T-helper 2 cell treated with Interferon-gamma antibody and Interleukin-4, amounts not matched to agents 5 μg/mL and 100 μg/mL, for 36 hours (primary cell): Measurements from ENCODE around the gene S100A3.

Experiments
- DNase-seq: peaks from one replicate; pipeline ENCODE4 v3.0.0; 2021; ENCODE audit warnings: low spot score
- H3K27ac Mint-ChIP-seq: one replicate; pipeline ENCODE4 v1.8.0; 2021; ENCODE audit warnings: mild to moderate bottlenecking, mixed read lengths
- H3K27me3 Mint-ChIP-seq: one replicate; pipeline ENCODE4 v1.8.0; 2021; ENCODE audit warnings: low read depth, mixed read lengths
- H3K36me3 Mint-ChIP-seq: one replicate; pipeline ENCODE4 v1.8.0; 2021; ENCODE audit warnings: low read depth, mixed read lengths
- H3K4me1 Mint-ChIP-seq: one replicate; pipeline ENCODE4 v1.8.0; 2021; ENCODE audit warnings: low read depth, mixed read lengths
- H3K4me3 Mint-ChIP-seq: one replicate; pipeline ENCODE4 v1.8.0; 2022; ENCODE audit warnings: mild to moderate bottlenecking, moderate library complexity, mixed read lengths
- H3K9me3 Mint-ChIP-seq: one replicate; pipeline ENCODE4 v1.8.0; 2021; ENCODE audit warnings: mixed read lengths

S100A3 gene

GRCh38 chr1:153538315-153538821, 10.7 kb downstream of the S100A3 start:
- peaks cover 45% of the 10 kb centered on the region for H3K36me3 Mint-ChIP-seq
- H3K27me3 Mint-ChIP-seq: no peaks in the 10 kb centered on the region
- peaks cover 65% of the 10 kb centered on the region for H3K4me1 Mint-ChIP-seq
- H3K9me3 Mint-ChIP-seq: no peaks in the 10 kb centered on the region
- H3K4me3 Mint-ChIP-seq: no peak overlapping the region
- DNase-seq: no peak
- peak overlapping the region; percentile 49 for H3K27ac Mint-ChIP-seq

DNA sequence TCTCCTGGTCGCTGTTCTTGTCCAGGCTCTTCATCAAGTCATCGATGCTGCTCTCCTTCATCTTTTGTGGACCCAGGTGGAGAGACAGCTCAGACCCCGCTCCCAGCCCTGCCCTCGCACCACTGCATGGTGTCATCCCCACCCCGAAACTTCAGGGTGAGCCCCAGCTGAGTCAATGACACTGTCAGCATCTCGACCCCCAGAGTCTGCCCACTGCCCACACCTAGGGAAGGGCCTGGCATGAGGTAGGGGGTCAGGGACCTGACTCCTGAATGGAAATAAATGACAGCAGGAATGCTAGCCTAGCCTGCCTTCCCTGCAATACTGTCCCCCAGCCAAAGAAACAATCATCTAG, 11.7 kb downstream of the S100A3 start:
- peak overlapping the region; percentile 54 for H3K4me3 Mint-ChIP-seq
- H3K9me3 Mint-ChIP-seq: no peaks in the 10 kb centered on the region

GRCh38 chr1:153536671-153537375, 12.2 kb downstream of the S100A3 start:
- Mint-ChIP-seq H3K9me3 (no peaks in the 10 kb centered on the region), H3K4me3 (peak overlapping the region; percentile 96), H3K27me3 (no peaks in the 10 kb centered on the region), H3K36me3 (peaks cover 35% of the 10 kb centered on the region), H3K27ac (peak overlapping the region; percentile 98), H3K4me1 (peaks cover 65% of the 10 kb centered on the region)
- DNase-seq: no peak

More for the DNA sequence above, 11.7 kb downstream of the S100A3 start:
- no peak for DNase-seq
- H3K27me3 Mint-ChIP-seq: no peaks in the 10 kb centered on the region
- peak overlapping the region; percentile 98 for H3K27ac Mint-ChIP-seq
- H3K4me1 Mint-ChIP-seq: peaks cover 65% of the 10 kb centered on the region
- peaks cover 39% of the 10 kb centered on the region for H3K36me3 Mint-ChIP-seq

DNA sequence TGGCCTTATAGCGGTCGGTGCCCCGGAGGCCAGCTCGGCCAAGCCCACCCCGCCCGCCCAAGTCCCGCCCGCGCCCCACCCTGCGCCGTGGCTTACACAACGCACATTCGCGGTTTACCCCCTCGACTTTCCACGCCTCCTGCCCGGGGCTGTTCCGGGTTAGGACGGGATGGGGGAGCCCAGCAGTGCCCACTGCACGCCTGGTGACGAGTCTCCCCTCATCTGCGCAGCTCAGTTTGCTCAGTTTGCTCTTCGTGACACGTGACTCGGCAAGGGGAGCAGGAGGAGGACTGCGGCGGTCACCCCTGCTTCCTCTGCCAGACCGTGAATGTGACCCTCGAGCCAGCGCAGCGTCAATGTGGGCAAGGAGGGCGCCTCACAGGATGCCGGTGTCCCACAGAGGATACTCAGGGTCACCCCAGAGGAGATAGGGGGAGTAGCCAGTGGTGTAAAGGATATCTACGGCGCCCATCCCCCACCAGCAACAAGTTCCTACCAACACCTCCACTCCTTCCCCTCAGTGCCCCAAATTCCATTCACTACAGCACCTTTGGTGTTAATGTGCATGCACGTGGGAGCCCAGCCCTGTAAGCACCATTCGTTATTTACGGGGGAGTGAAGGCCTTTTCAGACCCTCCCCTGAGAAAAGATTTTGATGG, 12.9 kb downstream of the S100A3 start:
- Mint-ChIP-seq H3K9me3 (no peaks in the 10 kb centered on the region), H3K36me3 (peaks cover 33% of the 10 kb centered on the region), H3K4me1 (peaks cover 65% of the 10 kb centered on the region), H3K27me3 (no peaks in the 10 kb centered on the region), H3K4me3 (peak overlapping the region; percentile 96), H3K27ac (peak overlapping the region; percentile 98)
- peak; percentile 78 for DNase-seq

GRCh38 chr1:153535242-153536011, 13.6 kb downstream of the S100A3 start, which contains the start of gene S100A6:
TSS of gene S100A6 (minus strand) at chr1:153535991. CDS start at chr1:153535339, 652 bp downstream.
- Mint-ChIP-seq H3K4me1 (peaks cover 62% of the 10 kb centered on the region), H3K27ac (peak within 1 kb of the TSS; percentile 98), H3K4me3 (peak within 1 kb of the TSS; percentile 96), H3K27me3 (no peaks in the 10 kb centered on the region), H3K36me3 (peaks cover 33% of the 10 kb centered on the region), H3K9me3 (no peaks in the 10 kb centered on the region)
- DNase-seq: peak; percentile 55

GRCh38 chr1:153534925-153535241, 14.2 kb downstream of the S100A3 start:
- no peaks in the 10 kb centered on the region for H3K9me3 Mint-ChIP-seq
- peak overlapping the region; percentile 91 for H3K4me3 Mint-ChIP-seq
- H3K36me3 Mint-ChIP-seq: peaks cover 27% of the 10 kb centered on the region
- peak overlapping the region; percentile 94 for H3K27ac Mint-ChIP-seq
- DNase-seq: no peak
- peaks cover 57% of the 10 kb centered on the region for H3K4me1 Mint-ChIP-seq
- no peaks in the 10 kb centered on the region for H3K27me3 Mint-ChIP-seq

DNA sequence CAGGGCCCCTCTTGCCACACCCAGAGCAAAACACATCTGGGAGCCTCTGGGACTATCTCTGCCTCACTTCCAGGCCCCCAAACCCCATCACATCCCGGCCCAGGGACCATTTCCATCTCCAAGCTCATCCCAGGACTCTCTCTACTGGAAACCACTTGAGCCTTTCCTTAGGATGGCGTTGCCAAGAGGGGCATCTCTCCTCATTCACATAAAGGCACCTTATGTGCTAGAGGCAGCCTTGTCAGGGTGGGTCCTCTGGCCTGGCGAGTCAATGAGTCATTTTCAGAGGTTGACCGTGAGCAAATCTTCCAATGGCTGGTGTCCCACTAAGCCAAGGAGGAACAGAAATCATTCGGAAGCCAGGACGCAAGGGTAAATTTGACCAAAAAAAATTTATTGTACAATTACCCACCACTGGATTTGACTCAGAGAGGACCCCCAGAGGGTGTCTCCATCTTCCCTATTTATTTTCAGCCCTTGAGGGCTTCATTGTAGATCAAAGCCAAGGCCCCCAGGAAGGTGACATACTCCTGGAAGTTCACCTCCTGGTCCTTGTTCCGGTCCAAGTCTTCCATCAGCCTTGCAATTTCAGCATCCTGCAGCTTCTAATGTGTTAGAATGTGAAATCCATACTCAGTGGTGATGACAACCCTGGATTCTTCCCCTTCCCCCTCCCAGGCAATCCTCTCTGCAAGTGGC, 14.7 kb downstream of the S100A3 start:
- Mint-ChIP-seq H3K4me3 (peak overlapping the region; percentile 91), H3K9me3 (no peaks in the 10 kb centered on the region), H3K36me3 (peaks cover 25% of the 10 kb centered on the region), H3K27ac (peak overlapping the region; percentile 94), H3K4me1 (peaks cover 52% of the 10 kb centered on the region), H3K27me3 (no peaks in the 10 kb centered on the region)
- DNase-seq: no peak

DNA sequence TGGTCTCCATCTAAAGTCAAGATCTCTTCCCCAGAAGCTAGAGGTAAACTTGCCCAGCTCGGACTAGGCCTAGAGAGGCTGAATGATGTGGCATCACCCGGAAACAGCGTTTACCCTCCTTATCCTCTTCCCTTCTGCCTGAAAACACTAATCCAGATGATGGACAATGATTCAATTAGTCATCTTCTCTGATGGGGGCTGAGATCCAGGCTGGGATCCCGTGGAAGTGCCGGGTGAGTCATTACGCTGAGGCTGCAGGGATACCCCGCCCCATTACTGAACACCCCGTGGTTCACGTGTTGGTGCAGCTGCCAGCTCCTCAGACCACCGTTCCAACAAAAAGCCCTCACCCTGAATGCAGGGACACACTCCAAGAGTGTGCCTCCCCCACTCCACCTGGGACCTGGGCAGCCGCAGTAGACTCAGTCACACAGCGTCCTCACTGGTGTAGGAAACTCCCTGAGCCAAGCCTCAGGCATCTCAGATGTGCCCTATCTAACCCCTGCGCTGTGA, 15.3 kb downstream of the S100A3 start:
- no peaks in the 10 kb centered on the region for H3K27me3 Mint-ChIP-seq
- H3K4me1 Mint-ChIP-seq: peaks cover 52% of the 10 kb centered on the region
- no peak for DNase-seq
- peak overlapping the region; percentile 91 for H3K4me3 Mint-ChIP-seq
- peaks cover 25% of the 10 kb centered on the region for H3K36me3 Mint-ChIP-seq
- H3K27ac Mint-ChIP-seq: peak overlapping the region; percentile 94
- H3K9me3 Mint-ChIP-seq: no peaks in the 10 kb centered on the region

DNA sequence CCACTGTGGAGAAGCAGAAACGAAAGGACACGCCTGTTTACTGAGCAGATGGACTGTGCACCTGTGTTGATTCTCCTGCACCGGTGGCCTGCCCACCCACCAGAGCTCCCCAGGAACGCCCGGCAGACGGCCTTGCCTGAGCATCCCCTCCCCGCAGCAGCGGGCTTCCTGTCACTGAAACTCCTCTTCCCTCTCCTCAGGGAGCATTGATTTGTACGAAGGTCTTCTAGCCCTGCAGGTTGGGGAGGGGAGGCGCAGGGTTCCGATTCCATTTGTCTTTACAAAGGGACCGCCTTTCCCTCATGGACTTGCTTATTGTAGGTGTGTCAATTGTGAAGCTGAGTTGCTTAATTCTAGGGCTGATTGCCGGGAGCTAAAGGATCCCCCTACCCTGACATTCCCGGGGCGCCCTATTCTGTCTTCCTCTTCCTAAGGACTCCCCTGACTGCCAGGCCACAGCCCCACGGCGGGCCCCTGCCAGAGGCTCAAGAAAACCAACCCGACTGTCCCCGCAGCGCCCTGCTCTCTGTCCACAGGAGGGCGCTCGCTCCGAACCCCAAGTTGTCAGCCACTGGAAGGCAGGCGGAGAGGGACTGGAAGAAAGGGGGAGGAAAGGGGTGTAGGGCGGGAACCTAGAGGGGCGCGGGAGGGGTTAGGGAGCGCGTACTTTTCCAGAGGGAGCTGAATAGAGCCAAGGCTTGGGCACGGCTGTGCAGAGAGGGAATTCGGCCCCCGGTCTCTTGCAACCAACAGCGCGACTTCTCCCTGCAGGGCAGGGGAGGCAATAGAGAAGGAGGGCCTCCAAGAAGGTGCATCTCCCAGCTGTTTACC, 16.1 kb downstream of the S100A3 start:
- H3K9me3 Mint-ChIP-seq: no peaks in the 10 kb centered on the region
- H3K36me3 Mint-ChIP-seq: peaks cover 25% of the 10 kb centered on the region
- no peaks in the 10 kb centered on the region for H3K27me3 Mint-ChIP-seq
- peak overlapping the region; percentile 91 for H3K4me3 Mint-ChIP-seq
- DNase-seq: peak; percentile 77
- peak overlapping the region; percentile 94 for H3K27ac Mint-ChIP-seq
- H3K4me1 Mint-ChIP-seq: peaks cover 50% of the 10 kb centered on the region

DNA sequence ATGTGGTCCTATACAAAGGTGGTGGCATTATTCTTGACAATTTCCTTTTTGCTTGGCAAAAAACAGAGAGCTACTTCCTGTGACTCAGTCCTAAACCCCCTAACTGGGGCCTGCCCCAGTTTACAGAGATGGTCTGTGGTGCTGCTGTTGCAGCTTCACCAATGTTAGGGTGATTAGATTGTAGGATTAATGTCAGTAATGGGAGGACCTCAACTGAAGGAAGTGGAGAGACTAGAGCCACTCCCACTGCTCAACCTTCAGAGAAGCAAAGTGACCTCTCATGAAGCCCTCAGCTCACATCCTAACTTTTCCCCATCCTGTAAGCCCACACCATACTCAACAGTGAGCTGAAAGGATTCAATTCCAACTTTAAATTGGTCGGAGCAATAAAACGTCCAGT, 16.9 kb downstream of the S100A3 start:
- Mint-ChIP-seq H3K4me1 (peaks cover 50% of the 10 kb centered on the region), H3K36me3 (peaks cover 25% of the 10 kb centered on the region), H3K27ac (peak overlapping the region; percentile 94), H3K9me3 (no peaks in the 10 kb centered on the region), H3K4me3 (peak overlapping the region; percentile 91), H3K27me3 (no peaks in the 10 kb centered on the region)
- peak; percentile 49 for DNase-seq

GRCh38 chr1:153531638-153532037, 17.4 kb downstream of the S100A3 start:
- Mint-ChIP-seq H3K36me3 (peaks cover 25% of the 10 kb centered on the region), H3K9me3 (no peaks in the 10 kb centered on the region), H3K4me1 (peaks cover 46% of the 10 kb centered on the region), H3K27ac (peak overlapping the region; percentile 94), H3K4me3 (peak overlapping the region; percentile 34), H3K27me3 (no peaks in the 10 kb centered on the region)
- DNase-seq: no peak

- no peak overlapping the region for H3K27ac Mint-ChIP-seq
- DNase-seq: no peak
- H3K36me3 Mint-ChIP-seq: no peaks in the 10 kb centered on the region
- no peaks in the 10 kb centered on the region for H3K9me3 Mint-ChIP-seq
- peaks cover 21% of the 10 kb centered on the region for H3K4me1 Mint-ChIP-seq
- no peak overlapping the region for H3K4me3 Mint-ChIP-seq
- H3K27me3 Mint-ChIP-seq: no peaks in the 10 kb centered on the region
Observed at GRCh38 chr1:153527683-153528040, 21.4 kb downstream of the S100A3 start.
